Spleen (tissue), 7 donors: ENCODE data around the gene NOM1.

Source experiments
- CTCF ChIP-seq, 11 experiments: fragments of 200-600 bp in 7 of 11; fragments of 450-650 bp in 4 of 11; sonication (generic) in 4 of 11; IDR thresholded peaks in 8 of 11; conservative IDR thresholded peaks in 3 of 11; 1 replicate in 7 of 11; 2 replicates in 4 of 11; pipeline versions ENCODE4 v1.4.0 to v1.8.0; 2016 to 2021; ENCODE audit warnings: antibody characterized with exemption in 11 of 11, inconsistent platforms in 4 of 11, mild to moderate bottlenecking in 1 of 11
- POLR2A ChIP-seq, 3 donors: fragments of 450-650 bp; IDR thresholded peaks; one replicate each; pipeline ENCODE4 v1.5.1; 2017; ENCODE audit warnings: antibody characterized with exemption in 3 of 3, mild to moderate bottlenecking in 1 of 3
- donor health status: DM: no; HTN: no; CAD: no; lungs with moderate emphysema.
- donor health status: DM: no; HTN: no; CAD: no.
- donor health status: DM: no; HTN: no; CAD: no.

- no peak for TF ChIP-seq POLR2A (IDR thresholded peaks at IDR 0.05)
- no peak for TF ChIP-seq CTCF (IDR thresholded peaks at IDR 0.05 in 8 of 11, conservative IDR thresholded peaks at IDR 0.05 in 3 of 11)
Measured at GRCh38 chr7:156944876-156945275, 4.6 kb upstream of the NOM1 start.
